IPS DF 6.9 (cell line): ENCODE results near the gene DAZAP1.

Experiments
- DNase-seq: peaks from one replicate; pipeline ENCODE4 v3.0.0-alpha.2; 2013; ENCODE audit warnings: low read depth, low spot score
- H3K27ac ChIP-seq: one replicate; pipeline ENCODE4 v1.5.1; 2013; ENCODE audit warnings: low read length, control low read depth
- H3K27me3 ChIP-seq: 2 replicates; pipeline ENCODE4 v1.6.1; 2013; ENCODE audit warnings: mild to moderate bottlenecking, low read length; ENCODE audit not compliant: control insufficient read depth, insufficient read depth
- H3K36me3 ChIP-seq: 2 replicates; pipeline ENCODE4 v1.6.1; 2013; ENCODE audit warnings: low read length; ENCODE audit not compliant: control insufficient read depth, insufficient read depth
- H3K4me1 ChIP-seq: 2 replicates; pipeline ENCODE4 v1.6.1; 2013; ENCODE audit warnings: low read length; ENCODE audit not compliant: control insufficient read depth, insufficient read depth
- H3K4me3 ChIP-seq: 2 replicates; pipeline ENCODE4 v1.5.1; 2013; ENCODE audit warnings: mild to moderate bottlenecking, low read length
- H3K9me3 ChIP-seq: 2 replicates; pipeline ENCODE4 v1.6.1; 2013; ENCODE audit warnings: low read length, inconsistent platforms; ENCODE audit not compliant: control insufficient read depth, insufficient read depth
- WGBS: extraction: QIAGEN DNeasy Blood & Tissue Kit; methylation state at CpG from one replicate; pipeline ENCODE4 v1.1.7; 2013; ENCODE audit warnings: mixed read lengths, missing lambda C conversion rate; ENCODE audit not compliant: insufficient read length, insufficient coverage; 5-methylcytosine and 5-hydroxymethylcytosine counted together

Gene DAZAP1

GRCh38 chr19:1446713-1447481, 39.5 kb downstream of the DAZAP1 start:
- Histone ChIP-seq H3K9me3 (no peaks in the 10 kb centered on the region), H3K36me3 (peaks cover 4% of the 10 kb centered on the region), H3K4me3 (peak overlapping the region; percentile 50; the same call in 1 of the 2 replicates), H3K27ac (no peak overlapping the region), H3K4me1 (peaks cover 8% of the 10 kb centered on the region; the same call in 1 of the 2 replicates), H3K27me3 (peaks cover 24% of the 10 kb centered on the region; the same call in 1 of the 2 replicates)
- WGBS = no CpG with 5 or more reads among the region's 63 CpGs
- no peak for DNase-seq

- Histone ChIP-seq H3K36me3 (no peaks in the 10 kb centered on the region), H3K27me3 (peaks cover 24% of the 10 kb centered on the region; the same call in 1 of the 2 replicates), H3K9me3 (no peaks in the 10 kb centered on the region), H3K4me1 (peaks cover 12% of the 10 kb centered on the region), H3K4me3 (no peak overlapping the region), H3K27ac (no peak overlapping the region)
- DNase-seq = no peak
- WGBS = 100% methylated on average over 1 of the region's 4 CpGs
Observed at GRCh38 chr19:1447504-1447903, 40.1 kb downstream of the DAZAP1 start.

- H3K9me3 ChIP-seq = no peaks in the 10 kb centered on the region
- no peak overlapping the region for H3K4me3 ChIP-seq
- WGBS = no CpG with 5 or more reads among the region's 9 CpGs
Observed at GRCh38 chr19:1447944-1448343, 40.6 kb downstream of the DAZAP1 start.

GRCh38 chr19:1449467-1450442, 42.4 kb downstream of the DAZAP1 start, which contains the start of gene APC2:
APC2 (plus strand) TSS chr19:1450121; CDS start chr19:1453002, 2,881 bp downstream.
- Histone ChIP-seq H3K4me3 (peak within 1 kb of the TSS; percentile 7; the same call in 1 of the 2 replicates), H3K27me3 (peaks cover 24% of the 10 kb centered on the region; the same call in 1 of the 2 replicates), H3K4me1 (peaks cover 14% of the 10 kb centered on the region), H3K9me3 (no peaks in the 10 kb centered on the region), H3K27ac (no peak within 1 kb of the TSS), H3K36me3 (no peaks in the 10 kb centered on the region)
- WGBS = no CpG with 5 or more reads among the region's 74 CpGs
- no peak for DNase-seq

More at GRCh38 chr19:1447944-1448343, 40.6 kb downstream of the DAZAP1 start:
- DNase-seq = no peak
- peaks cover 24% of the 10 kb centered on the region; the same call in 1 of the 2 replicates for H3K27me3 ChIP-seq
- H3K27ac ChIP-seq = no peak overlapping the region
- no peaks in the 10 kb centered on the region for H3K36me3 ChIP-seq
- H3K4me1 ChIP-seq = peaks cover 12% of the 10 kb centered on the region

- no CpG with 5 or more reads among the region's 22 CpGs for WGBS
- Histone ChIP-seq H3K4me3 (no peak overlapping the region), H3K27ac (no peak overlapping the region), H3K27me3 (peaks cover 24% of the 10 kb centered on the region; the same call in 1 of the 2 replicates), H3K36me3 (no peaks in the 10 kb centered on the region; the same call in 1 of the 2 replicates), H3K4me1 (peaks cover 17% of the 10 kb centered on the region), H3K9me3 (no peaks in the 10 kb centered on the region)
- no peak for DNase-seq
Observed at GRCh38 chr19:1450735-1451731, 43.6 kb downstream of the DAZAP1 start.

- Histone ChIP-seq H3K36me3 (no peaks in the 10 kb centered on the region; the same call in 1 of the 2 replicates), H3K4me1 (peaks cover 23% of the 10 kb centered on the region), H3K9me3 (no peaks in the 10 kb centered on the region), H3K27ac (no peak overlapping the region), H3K27me3 (peaks cover 21% of the 10 kb centered on the region; the same call in 1 of the 2 replicates), H3K4me3 (no peak overlapping the region)
- WGBS = no CpG with 5 or more reads among the region's 39 CpGs
- no peak for DNase-seq
Observed at GRCh38 chr19:1451916-1452801, 44.8 kb downstream of the DAZAP1 start.

- Histone ChIP-seq H3K36me3 (no peaks in the 10 kb centered on the region; the same call in 1 of the 2 replicates), H3K4me3 (no peak overlapping the region), H3K9me3 (no peaks in the 10 kb centered on the region), H3K27ac (no peak overlapping the region), H3K4me1 (peaks cover 23% of the 10 kb centered on the region), H3K27me3 (peaks cover 14% of the 10 kb centered on the region; the same call in 1 of the 2 replicates)
- no CpG with 5 or more reads among the region's 30 CpGs for WGBS
- DNase-seq = no peak
Observed at GRCh38 chr19:1452802-1453524, 45.6 kb downstream of the DAZAP1 start.

GRCh38 chr19:1453525-1454364, 46.4 kb downstream of the DAZAP1 start:
- WGBS = no CpG with 5 or more reads among the region's 33 CpGs
- Histone ChIP-seq H3K9me3 (no peaks in the 10 kb centered on the region), H3K27me3 (peaks cover 12% of the 10 kb centered on the region; the same call in 1 of the 2 replicates), H3K36me3 (no peaks in the 10 kb centered on the region; the same call in 1 of the 2 replicates), H3K27ac (no peak overlapping the region), H3K4me3 (no peak overlapping the region), H3K4me1 (peaks cover 23% of the 10 kb centered on the region)
- no peak for DNase-seq
